H1 (cell line): ENCODE measurements around the gene PRKCZ. TPM values are rescaled to one million over a fixed set of nuclear protein-coding genes. Genes with fewer than 3 reads are reported as not detected.

ENCODE experiments used
- CTCF ChIA-PET: fragments of 300-600 bp; sonication (Branson Sonifier 250); formaldehyde crosslinking; loops from one replicate; lab custom pipeline; 2021; ENCODE audit not compliant: partially characterized antibody; lab: Charles Lee
- POLR2A ChIA-PET: fragments of 300-600 bp; sonication (Branson Sonifier 250); formaldehyde crosslinking; loops from one replicate; lab custom pipeline; 2021; ENCODE audit warnings: inconsistent platforms; ENCODE audit not compliant: partially characterized antibody; lab: Charles Lee
- DNase-seq, 2 experiments: peaks; one replicate each; pipeline versions ENCODE4 v3.0.0 to v3.0.0-alpha.2; 2010 to 2022; ENCODE audit warnings: low spot score in 2 of 2, low read depth in 1 of 2, mixed read lengths in 1 of 2
- FAIRE-seq: peaks from 2 replicates; lab custom pipeline; 2011; peaks lifted over from hg19 to GRCh38; lab: Jason Lieb, UNC
- H2AFZ ChIP-seq: 2 replicates; pipeline ENCODE4 v1.8.1; 2012; ENCODE audit warnings: low read length, inconsistent platforms
- H2AK5ac ChIP-seq: 2 replicates; pipeline ENCODE4 v1.6.1; 2013; ENCODE audit warnings: low read depth, low read length
- H2BK120ac ChIP-seq: replicated peaks from 2 replicates; pipeline ENCODE3; 2013; ENCODE audit warnings: low read depth, low read length, inconsistent platforms
- H2BK12ac ChIP-seq: 2 replicates; pipeline ENCODE4 v1.6.1; 2013; ENCODE audit warnings: low read depth, low read length
- H2BK15ac ChIP-seq: 2 replicates; pipeline ENCODE4 v1.6.1; 2013; ENCODE audit warnings: low read length
- H2BK20ac ChIP-seq: 2 replicates; pipeline ENCODE4 v1.6.1; 2013; ENCODE audit warnings: low read length
- H2BK5ac ChIP-seq: 2 replicates; pipeline ENCODE4 v1.6.1; 2013; ENCODE audit warnings: low read depth, low read length
- H3K14ac ChIP-seq: 2 replicates; pipeline ENCODE4 v1.6.1; 2013; ENCODE audit warnings: inconsistent platforms; ENCODE audit not compliant: insufficient read length
- H3K18ac ChIP-seq: 2 replicates; pipeline ENCODE4 v1.6.1; 2013; ENCODE audit warnings: low read length; ENCODE audit errors: extremely low read depth
- H3K23ac ChIP-seq: 2 replicates; pipeline ENCODE4 v1.6.1; 2013; ENCODE audit warnings: inconsistent platforms; ENCODE audit not compliant: insufficient read length
- H3K23me2 ChIP-seq: 2 replicates; pipeline ENCODE4 v1.6.1; 2013; ENCODE audit warnings: low read depth, low read length
- H3K27ac ChIP-seq: 2 replicates; pipeline ENCODE4 v1.6.1; 2011; ENCODE audit warnings: low read depth, low read length, inconsistent platforms
- H3K27me3 ChIP-seq, 4 experiments: replicated peaks in 1 of 4; 1 replicate in 1 of 4; 2 replicates in 3 of 4; pipeline versions ENCODE4 v1.6.1 to v1.8.1; 2011 to 2013; ENCODE audit warnings: low read length in 3 of 4, mild to moderate bottlenecking in 3 of 4, inconsistent platforms in 2 of 4, mixed read lengths in 2 of 4, moderate library complexity in 1 of 4; ENCODE audit not compliant: control insufficient read depth in 3 of 4, insufficient read depth in 3 of 4; ENCODE audit errors: extremely low read depth in 1 of 4
- H3K36me3 ChIP-seq, 4 experiments: 2 replicates each; pipeline versions ENCODE4 v1.6.1 to v1.8.1; 2011 to 2013; ENCODE audit warnings: mild to moderate bottlenecking in 4 of 4, low read length in 3 of 4, moderate library complexity in 2 of 4, control low read depth in 1 of 4, inconsistent platforms in 1 of 4; ENCODE audit not compliant: insufficient read depth in 4 of 4, control insufficient read depth in 2 of 4
- H3K4ac ChIP-seq: replicated peaks from 2 replicates; pipeline ENCODE3; 2013; ENCODE audit warnings: low read length, low read depth, mixed read lengths, inconsistent platforms; ENCODE audit not compliant: insufficient read length
- H3K4me1 ChIP-seq, 4 experiments: replicated peaks in 1 of 4; 1 replicate in 1 of 4; 2 replicates in 3 of 4; pipeline versions ENCODE4 v1.6.1 to v1.8.1; 2011 to 2013; ENCODE audit warnings: low read length in 3 of 4, inconsistent platforms in 2 of 4, mixed read lengths in 1 of 4; ENCODE audit not compliant: insufficient read depth in 4 of 4, control insufficient read depth in 3 of 4
- H3K4me2 ChIP-seq, 2 experiments: 2 replicates each; pipeline versions ENCODE4 v1.6.1 to v1.8.1; 2011 to 2013; ENCODE audit warnings: low read depth in 2 of 2, low read length in 2 of 2, control low read depth in 1 of 2, inconsistent platforms in 1 of 2, mild to moderate bottlenecking in 1 of 2; ENCODE audit not compliant: insufficient read depth in 1 of 2
- H3K4me3 ChIP-seq, 4 experiments: fragments of 200-600, 300-600 bp in 1 of 4; sonication (generic), shearing (Covaris generic), sonication (Bioruptor Twin) in 1 of 4; 2 replicates each; pipeline versions ENCODE4 v1.5.1 to v1.8.1; 2011 to 2016; ENCODE audit warnings: low read length in 4 of 4, low read depth in 3 of 4, control low read depth in 2 of 4, inconsistent platforms in 2 of 4, mild to moderate bottlenecking in 2 of 4, mixed read lengths in 1 of 4, moderate library complexity in 1 of 4; ENCODE audit not compliant: insufficient read depth in 2 of 4; ENCODE audit errors: extremely low read depth in 1 of 4
- H3K56ac ChIP-seq: replicated peaks from 2 replicates; pipeline ENCODE3; 2013; ENCODE audit warnings: low read depth, mild to moderate bottlenecking, mixed read lengths, low read length, inconsistent platforms; ENCODE audit not compliant: insufficient read length
- H3K79me1 ChIP-seq: 2 replicates; pipeline ENCODE4 v1.6.1; 2013; ENCODE audit warnings: low read depth, low read length, control low read depth
- H3K79me2 ChIP-seq, 2 experiments: 2 replicates each; pipeline versions ENCODE4 v1.6.1 to v1.8.1; 2012 to 2013; ENCODE audit warnings: low read length in 2 of 2, mild to moderate bottlenecking in 2 of 2, inconsistent platforms in 1 of 2; ENCODE audit not compliant: insufficient read depth in 2 of 2, control insufficient read depth in 1 of 2
- H3K9ac ChIP-seq, 4 experiments: replicated peaks in 1 of 4; 1 replicate in 1 of 4; 2 replicates in 3 of 4; pipeline versions ENCODE4 v1.6.1 to v1.8.1; 2011 to 2013; ENCODE audit warnings: low read depth in 3 of 4, low read length in 3 of 4, control low read depth in 2 of 4, mild to moderate bottlenecking in 2 of 4, moderate library complexity in 2 of 4, inconsistent platforms in 1 of 4; ENCODE audit errors: extremely low read depth in 1 of 4
- H3K9me3 ChIP-seq, 2 experiments: 2 replicates each; pipeline versions ENCODE4 v1.6.1 to v1.8.1; 2012 to 2013; ENCODE audit warnings: mild to moderate bottlenecking in 2 of 2, moderate library complexity in 2 of 2, control low read depth in 1 of 2, inconsistent platforms in 1 of 2, low read depth in 1 of 2, low read length in 1 of 2, mixed read lengths in 1 of 2; ENCODE audit not compliant: insufficient read depth in 2 of 2
- H4K20me1 ChIP-seq, 2 experiments: replicated peaks in 1 of 2; 2 replicates each; pipeline versions ENCODE3 to v1.8.1; 2011 to 2013; ENCODE audit warnings: inconsistent platforms in 2 of 2, low read length in 2 of 2, mild to moderate bottlenecking in 1 of 2; ENCODE audit not compliant: insufficient read depth in 2 of 2, control insufficient read depth in 1 of 2
- H4K5ac ChIP-seq: 2 replicates; pipeline ENCODE4 v1.6.1; 2013; ENCODE audit warnings: low read length, low read depth, mixed read lengths, inconsistent platforms; ENCODE audit not compliant: insufficient read length
- H4K8ac ChIP-seq: 2 replicates; pipeline ENCODE4 v1.8.0; 2013; ENCODE audit warnings: mild to moderate bottlenecking, moderate library complexity, low read length, inconsistent platforms; ENCODE audit not compliant: insufficient read depth; ENCODE audit errors: extremely low read depth
- H4K91ac ChIP-seq: replicated peaks from 2 replicates; pipeline ENCODE3; 2013; ENCODE audit warnings: low read length, mixed read lengths, inconsistent platforms; ENCODE audit not compliant: insufficient read length
- CBX8 ChIP-seq: fragments of 300-800, 300-1000 bp; sonication (generic); IDR thresholded peaks from 2 replicates; pipeline ENCODE4 v1.7.1; 2016; ENCODE audit warnings: low read depth, low read length, borderline replicate concordance
- FOSL1 ChIP-seq: IDR thresholded peaks from 2 replicates; pipeline ENCODE4 v1.6.1; 2011; ENCODE audit warnings: mild to moderate bottlenecking, low read depth, low read length, moderate library complexity; ENCODE audit not compliant: insufficient read depth
- GTF2F1 ChIP-seq: IDR thresholded peaks from 2 replicates; pipeline ENCODE4 v1.6.1; 2012; ENCODE audit warnings: low read depth, low read length, improper control_type of control experiment, borderline replicate concordance
- HDAC6 ChIP-seq: IDR thresholded peaks from one replicate; pipeline ENCODE4 v1.7.1; 2012; ENCODE audit warnings: low read depth, mild to moderate bottlenecking, inconsistent platforms, low read length, moderate library complexity
- WGBS, 2 experiments: shearing (Covaris generic) in 1 of 2; methylation state at CpG; one replicate each; pipeline versions ENCODE4 v1.1.6 to v1.1.7; 2013 to 2015; ENCODE audit warnings: low lambda C conversion rate in 2 of 2, mixed read lengths in 2 of 2, inconsistent platforms in 1 of 2, low coverage in 1 of 2, missing lambda C conversion rate in 1 of 2; ENCODE audit not compliant: insufficient replicate concordance in 2 of 2, insufficient coverage in 1 of 2, insufficient read length in 1 of 2; ENCODE audit errors: extremely low coverage in 1 of 2, missing lambda C conversion rate in 1 of 2; 5-methylcytosine and 5-hydroxymethylcytosine counted together
- polyA plus RNA-seq, 7 experiments: library from polyadenylated mRNA; depleted of rRNA in 3 of 7; stranded (reverse) in 5 of 7; unstranded in 2 of 7; fragments of >200 nt in 5 of 7; fragments of 200-250 nt in 2 of 7; gene quantifications; 1 replicate in 5 of 7; 2 replicates in 1 of 7; 4 replicates in 1 of 7; pipeline versions ENCODE4 v1.2.1 to v1.2.3, GENCODE V29; 2011 to 2013; ENCODE audit warnings: missing spikeins in 2 of 7, mixed read lengths in 2 of 7
- total RNA-seq: library from RNA; stranded (reverse); fragmentation: NEBNext Ultra II Directional; extraction: Animal tissue kit (Norgen Biotek cat#: 25700); gene quantifications from 2 replicates; pipeline ENCODE4 v1.2.1, GENCODE V29; 2021

PRKCZ gene
- total and polyA plus RNA-seq, 2 of the 8 experiments (the other 6 are each of a cell fraction or from before 2014, with no cell fraction given): 37.4 to 45.1 TPM

DNA sequence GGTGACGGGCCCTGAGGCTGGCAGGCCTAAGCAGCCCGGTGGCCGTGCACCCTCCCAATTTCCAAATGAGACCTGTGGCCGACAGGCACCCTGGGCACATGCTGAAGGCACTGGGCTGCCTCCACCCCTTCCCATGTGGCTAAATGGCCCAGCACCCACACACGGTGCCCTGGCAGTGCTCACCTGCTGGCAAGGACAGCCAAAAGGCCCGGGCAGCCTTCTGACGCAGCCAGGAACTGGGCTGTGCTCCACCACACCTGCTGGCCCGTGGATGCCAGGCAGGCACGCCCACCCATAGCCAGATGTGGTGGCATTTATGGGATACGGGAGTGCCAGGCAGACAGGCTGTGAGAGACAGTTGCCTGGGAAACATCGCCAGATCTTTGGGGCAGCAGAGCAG lies 148.4 kb downstream of the PRKCZ start:
- FAIRE-seq (no peak), DNase-seq (no peak)
- 0 out of 4 replicates have a peak, but pooled peaks cover 0 to 2% of the 10 kb centered on the region in 2 experiments for H3K79me2 ChIP-seq
- no peaks in the 10 kb centered on the region; the same call in 1 of the 2 replicates for H3K79me1 ChIP-seq
- H4K8ac ChIP-seq: peak overlapping the region; percentile 82
- no peak overlapping the region for H3K14ac ChIP-seq
- POLR2A ChIA-PET: interaction anchor here (0.9 to 1.2 kb wide), 2 partner anchors 9 to 13 kb away, joined by 3 to 4 read pairs; no protein-coding TSS in a partner anchor
- peak overlapping the region; percentile 66; the same call in 1 of the 2 replicates for H2BK5ac ChIP-seq
- no peak overlapping the region for H2BK120ac ChIP-seq
- peak overlapping the region; percentile 95; the same call in 1 of the 2 replicates for H2BK15ac ChIP-seq
- no peak overlapping the region for H3K23ac ChIP-seq
- peak overlapping the region; percentile 90; the same call in 1 of the 2 replicates for H2BK12ac ChIP-seq
- H3K23me2 ChIP-seq: no peaks in the 10 kb centered on the region; the same call in 1 of the 2 replicates
- H3K4me2 ChIP-seq: 0 out of 4 replicates have a peak overlapping the region, but pooled peaks of 1 of the 2 experiments have one; percentile 41
- H3K9ac ChIP-seq: no peak overlapping the region
- H4K5ac ChIP-seq: no peak overlapping the region
- no peak overlapping the region for H2AFZ ChIP-seq
- 86% methylated on average over 11 of the region's 11 CpGs; no CpG with 5 or more reads in 1 of the 2 experiments for WGBS, 2 experiments
- peaks cover 0 to 10% (median 3%) of the 10 kb centered on the region in 4 experiments; a peak in 5 of 7 replicates for H3K4me1 ChIP-seq
- H3K4me3 ChIP-seq: no peak overlapping the region
- H2AK5ac ChIP-seq: no peak overlapping the region
- H3K18ac ChIP-seq: no peak overlapping the region
- no peak overlapping the region for H3K27ac ChIP-seq
- CTCF ChIA-PET: interaction anchor here (0.8 to 14.1 kb wide), 8 partner anchors 22 to 184 kb away, joined by 3 to 154 read pairs (median 4); no protein-coding TSS in a partner anchor
- peak overlapping the region; percentile 61 for H4K91ac ChIP-seq
- no peaks in the 10 kb centered on the region for H3K27me3 ChIP-seq
- no peak overlapping the region for H3K56ac ChIP-seq
- peak overlapping the region; percentile 90 for H3K4ac ChIP-seq
- TF ChIP-seq FOSL1 (no peak), HDAC6 (no peak), GTF2F1 (no peak), CBX8 (no peak)
- TF ChIP-seq, all 59 proteins: peak for 0
- Histone ChIP-seq H3K9me3 (no peaks in the 10 kb centered on the region), H2BK20ac (no peak overlapping the region), H3K36me3 (no peaks in the 10 kb centered on the region), H4K20me1 (no peaks in the 10 kb centered on the region)
